Central memory CD8-positive, alpha-beta T cell (primary cell): ENCODE results near the gene PRXL2B.
"Not testable (repeated sequence)": the region's sequence is repeated elsewhere in the genome, so short reads cannot be mapped to it uniquely, and the experiment has no call there.

Source experiments
- ATAC-seq: fragments of 150-1000 bp; cut with Tn5 transposase; replicated peaks from 2 replicates; pipeline ENCODE4 v1.10.0; 2022; ENCODE audit warnings: mild to moderate bottlenecking, moderate FRiP score, moderate number of reproducible peaks; ENCODE audit not compliant: poor library complexity, severe bottlenecking; ENCODE audit errors: extremely low read depth
- DNase-seq, 2 donors: peaks; one replicate each; pipeline ENCODE4 v3.0.0; 2021; ENCODE audit warnings: low spot score in 2 of 2
- H3K27ac Mint-ChIP-seq: one replicate; pipeline ENCODE4 v1.8.0; 2022; ENCODE audit warnings: low read depth, mild to moderate bottlenecking, moderate library complexity, mixed read lengths
- H3K27me3 Mint-ChIP-seq: one replicate; pipeline ENCODE4 v1.8.0; 2022; ENCODE audit warnings: mixed read lengths
- H3K36me3 Mint-ChIP-seq: one replicate; pipeline ENCODE4 v1.8.0; 2022; ENCODE audit warnings: mild to moderate bottlenecking, moderate library complexity, mixed read lengths; ENCODE audit not compliant: insufficient read depth
- H3K4me1 Mint-ChIP-seq: one replicate; pipeline ENCODE4 v1.8.0; 2022; ENCODE audit warnings: mixed read lengths
- H3K4me3 Mint-ChIP-seq: one replicate; pipeline ENCODE4 v1.8.0; 2022; ENCODE audit warnings: mild to moderate bottlenecking, moderate library complexity, mixed read lengths
- H3K9me3 Mint-ChIP-seq: one replicate; pipeline ENCODE4 v1.8.0; 2022; ENCODE audit warnings: mixed read lengths

PRXL2B gene

DNA sequence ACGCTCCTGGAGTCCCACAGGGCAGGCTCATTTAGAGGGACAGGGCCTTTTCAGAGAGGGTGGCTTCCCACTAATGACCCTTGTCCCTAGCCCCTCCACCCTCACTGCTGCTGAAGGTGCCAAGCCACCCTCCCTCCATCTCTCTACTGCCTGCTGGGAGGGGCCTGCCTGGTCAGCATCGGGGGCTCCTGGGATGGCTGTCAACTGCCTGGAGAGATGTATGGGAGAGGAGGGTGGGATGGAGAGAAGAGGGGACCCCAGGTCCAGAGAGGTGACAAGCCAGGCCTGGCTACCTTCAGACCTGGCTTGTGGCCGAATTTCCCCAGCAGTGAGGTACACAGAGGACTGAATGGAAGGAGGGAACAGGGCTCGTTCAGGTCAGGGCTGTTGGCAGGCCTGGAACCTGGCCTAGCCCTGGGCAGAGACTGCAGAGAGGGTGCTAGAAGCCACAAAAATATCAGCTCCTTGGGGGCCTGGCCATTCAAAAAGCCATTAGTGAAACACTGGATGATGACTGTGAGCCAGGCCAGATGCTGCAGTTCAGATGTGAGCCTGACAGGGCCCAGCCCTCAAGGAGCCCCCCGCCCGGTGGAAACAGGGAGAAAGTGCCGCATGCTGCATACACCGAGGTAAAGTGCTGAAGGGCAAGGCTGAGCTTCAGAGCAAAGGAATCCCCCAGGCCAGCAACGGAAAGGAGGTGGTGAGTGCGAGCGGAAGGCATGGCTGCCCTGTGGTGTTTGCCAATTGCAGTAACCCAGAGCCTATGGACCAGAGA lies 26.2 kb downstream of the PRXL2B start:
- no peak for ATAC-seq
- Mint-ChIP-seq H3K9me3 (peaks cover 17% of the 10 kb centered on the region), H3K4me1 (no peaks in the 10 kb centered on the region), H3K4me3 (no peak overlapping the region), H3K27me3 (peaks cover 27% of the 10 kb centered on the region), H3K36me3 (peaks cover 2% of the 10 kb centered on the region), H3K27ac (no peak overlapping the region)
- DNase-seq, result no peak

DNA sequence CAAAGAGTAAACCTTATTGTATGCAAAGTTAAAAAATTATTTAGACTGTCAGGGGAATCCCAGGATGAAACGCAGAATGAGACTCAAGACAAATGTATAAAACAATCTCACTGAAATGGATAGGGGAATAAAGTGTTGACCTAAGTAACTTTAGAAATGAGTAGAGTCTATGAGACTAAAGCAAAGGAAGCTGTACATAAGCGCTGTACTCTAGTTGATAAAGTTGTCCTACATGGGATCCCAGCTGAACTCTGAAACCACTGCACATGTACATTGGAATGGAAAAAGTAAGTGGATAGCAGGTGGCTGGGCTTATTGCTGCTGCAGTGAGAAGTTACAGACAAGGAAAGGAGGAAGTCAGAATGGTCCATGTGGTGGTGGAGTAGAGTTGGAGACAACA lies 27.6 kb downstream of the PRXL2B start:
- H3K9me3 Mint-ChIP-seq, result peaks cover 17% of the 10 kb centered on the region
- no peak overlapping the region for H3K27ac Mint-ChIP-seq
- DNase-seq (no peak), ATAC-seq (no peak)
- H3K4me1 Mint-ChIP-seq, result no peaks in the 10 kb centered on the region
- H3K4me3 Mint-ChIP-seq, result no peak overlapping the region
- peaks cover 2% of the 10 kb centered on the region for H3K36me3 Mint-ChIP-seq
- peaks cover 35% of the 10 kb centered on the region for H3K27me3 Mint-ChIP-seq

DNA sequence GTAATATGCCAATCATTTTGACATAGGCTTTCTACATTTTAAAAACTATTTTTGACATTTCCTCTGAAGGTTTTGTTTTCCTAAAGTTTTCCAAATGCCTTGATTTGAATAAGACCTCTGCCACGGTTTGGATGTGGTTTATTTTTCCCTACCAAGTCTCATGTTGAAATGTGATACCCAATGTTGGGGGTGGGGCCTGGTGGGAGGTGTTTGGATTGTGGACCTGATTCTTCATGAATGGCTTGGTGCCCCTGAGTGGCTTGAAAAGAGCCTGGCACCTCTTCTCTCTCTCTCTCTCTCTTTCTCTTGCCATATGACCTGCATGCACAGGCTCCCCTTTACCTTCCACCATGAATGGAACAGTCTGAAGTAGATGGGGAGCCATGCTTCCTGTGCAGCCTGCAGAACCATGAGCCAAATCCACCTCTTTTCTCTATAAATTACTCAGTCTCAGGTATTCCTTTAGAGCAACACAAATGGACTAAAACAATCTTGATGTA lies 31.4 kb downstream of the PRXL2B start:
- Mint-ChIP-seq H3K4me1 (no peaks in the 10 kb centered on the region), H3K36me3 (peaks cover 3% of the 10 kb centered on the region), H3K9me3 (peaks cover 25% of the 10 kb centered on the region), H3K27ac (no peak overlapping the region), H3K4me3 (no peak overlapping the region), H3K27me3 (peaks cover 39% of the 10 kb centered on the region)
- DNase-seq (no peak), ATAC-seq (no peak)

DNA sequence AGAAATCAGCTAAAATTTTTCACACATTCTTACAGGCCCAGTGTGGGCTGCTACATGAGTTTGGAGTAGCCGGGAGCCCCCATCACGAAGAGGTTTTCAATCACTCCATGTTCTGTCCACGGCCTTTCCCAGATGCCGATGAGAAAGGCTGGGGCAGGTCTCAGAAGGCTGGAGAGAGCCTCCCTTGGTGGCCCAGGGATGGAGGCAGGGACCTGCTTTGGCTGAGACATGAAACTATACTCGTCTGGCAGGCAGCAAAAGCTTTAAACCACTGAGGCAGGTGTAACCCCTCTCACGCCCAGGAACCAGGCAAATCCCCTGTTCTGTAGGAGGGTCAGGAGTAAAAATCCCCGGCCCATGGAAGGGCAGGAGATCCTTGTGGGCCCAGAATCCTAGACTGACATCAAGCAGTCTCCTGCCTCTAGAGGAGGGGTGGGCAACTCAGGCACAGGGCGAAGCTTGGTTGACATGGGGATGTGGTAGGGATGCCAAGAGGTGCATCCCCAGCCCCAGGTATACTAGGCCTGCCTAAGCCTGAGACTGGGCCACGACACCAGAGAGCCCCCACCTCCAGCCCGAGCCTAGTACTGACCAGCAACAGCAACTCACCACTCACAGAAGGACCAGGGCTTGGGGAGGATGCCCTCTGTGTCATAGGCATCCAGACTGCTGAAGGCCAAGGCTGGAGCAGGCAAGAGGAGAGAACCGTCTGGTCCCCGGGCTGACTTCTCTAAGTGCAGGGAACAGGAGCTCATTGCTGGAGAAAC lies 37.2 kb downstream of the PRXL2B start:
- peaks cover 8% of the 10 kb centered on the region for H3K9me3 Mint-ChIP-seq
- peaks cover 51% of the 10 kb centered on the region for H3K27me3 Mint-ChIP-seq
- no peak overlapping the region for H3K27ac Mint-ChIP-seq
- no peak overlapping the region for H3K4me3 Mint-ChIP-seq
- DNase-seq, result no peak
- H3K36me3 Mint-ChIP-seq, result peaks cover 3% of the 10 kb centered on the region
- H3K4me1 Mint-ChIP-seq, result no peaks in the 10 kb centered on the region
- no peak for ATAC-seq

DNA sequence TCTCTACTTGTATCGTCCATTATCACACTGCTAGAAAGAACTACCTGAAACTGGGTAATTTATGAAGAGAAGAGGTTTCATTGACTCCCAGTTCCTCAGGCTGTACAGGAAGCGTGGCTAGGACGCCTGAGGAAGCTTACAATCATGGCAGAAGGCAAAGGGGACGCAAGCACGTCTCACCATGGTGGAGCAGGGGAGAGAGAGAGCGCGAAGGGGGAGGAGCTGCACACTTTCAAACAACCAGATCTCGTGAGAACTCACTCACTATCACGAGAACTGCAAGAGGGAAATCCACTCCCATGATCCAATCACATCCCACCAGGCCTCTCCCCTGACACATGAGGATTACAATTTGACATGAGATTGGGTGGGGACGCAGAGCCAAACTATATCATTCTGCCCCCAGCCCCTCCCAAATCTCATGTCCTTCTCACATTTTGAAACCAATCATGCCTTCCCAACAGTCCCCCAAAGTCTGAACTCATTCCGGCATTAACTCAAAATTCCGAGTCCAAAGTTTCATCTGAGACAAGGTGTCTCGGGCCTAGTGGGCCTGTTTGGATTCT lies 38.2 kb downstream of the PRXL2B start:
- H3K9me3 Mint-ChIP-seq, result peaks cover 5% of the 10 kb centered on the region

DNA sequence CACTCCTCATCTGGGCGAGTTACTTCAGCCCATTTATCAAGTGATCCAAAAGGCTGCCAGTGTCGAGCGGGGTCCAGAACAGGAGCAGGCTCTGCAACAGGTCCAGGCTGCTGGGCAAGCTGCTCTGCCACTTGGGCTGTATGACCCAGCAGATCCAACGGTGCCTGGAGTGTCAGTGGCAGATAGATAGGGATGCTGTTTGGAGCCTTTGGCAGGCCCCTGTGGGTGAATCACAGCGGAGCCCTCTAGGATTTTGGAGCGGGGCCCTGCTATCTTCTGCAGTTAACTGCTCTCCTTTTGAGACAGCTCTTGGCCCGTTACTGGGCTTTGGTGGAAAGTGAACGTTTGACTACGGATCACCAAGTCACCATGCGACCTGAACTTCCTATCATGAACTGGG lies 38.7 kb downstream of the PRXL2B start:
- H3K4me1 Mint-ChIP-seq, result no peaks in the 10 kb centered on the region
- no peak overlapping the region for H3K4me3 Mint-ChIP-seq
- H3K36me3 Mint-ChIP-seq, result peaks cover 3% of the 10 kb centered on the region
- ATAC-seq (no peak), DNase-seq (no peak)
- peaks cover 51% of the 10 kb centered on the region for H3K27me3 Mint-ChIP-seq
- no peaks in the 10 kb centered on the region for H3K9me3 Mint-ChIP-seq
- no peak overlapping the region for H3K27ac Mint-ChIP-seq

More for the DNA sequence above, 38.2 kb downstream of the PRXL2B start:
- peaks cover 51% of the 10 kb centered on the region for H3K27me3 Mint-ChIP-seq
- peaks cover 3% of the 10 kb centered on the region for H3K36me3 Mint-ChIP-seq
- ATAC-seq, result no peak
- no peak overlapping the region for H3K4me3 Mint-ChIP-seq
- no peak for DNase-seq
- no peaks in the 10 kb centered on the region for H3K4me1 Mint-ChIP-seq
- H3K27ac Mint-ChIP-seq, result no peak overlapping the region

DNA sequence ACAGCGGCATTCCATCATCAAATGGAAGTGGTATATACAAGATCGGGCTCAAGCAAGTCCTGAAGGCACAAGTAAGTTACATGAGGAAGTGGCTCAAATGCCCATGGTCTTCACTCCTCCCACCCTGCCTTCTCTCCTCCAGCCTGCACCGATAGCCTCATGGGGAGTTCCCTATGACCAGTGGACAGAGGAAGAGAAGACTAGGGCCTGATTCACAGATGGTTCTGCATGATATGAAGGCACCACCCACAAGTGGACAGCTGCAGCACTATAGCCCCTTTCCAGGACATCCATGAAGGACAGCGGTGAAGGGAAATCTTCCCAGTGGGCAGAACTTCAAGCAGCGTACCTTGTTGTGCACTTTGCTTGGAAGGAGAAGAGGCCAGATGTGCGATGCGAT lies 39.2 kb downstream of the PRXL2B start:
- H3K36me3 Mint-ChIP-seq, H3K4me1 Mint-ChIP-seq, H3K9me3 Mint-ChIP-seq, H3K27ac Mint-ChIP-seq, H3K4me3 Mint-ChIP-seq, DNase-seq, ATAC-seq: not testable (repeated sequence)
- H3K27me3 Mint-ChIP-seq, result peaks cover 51% of the 10 kb centered on the region

DNA sequence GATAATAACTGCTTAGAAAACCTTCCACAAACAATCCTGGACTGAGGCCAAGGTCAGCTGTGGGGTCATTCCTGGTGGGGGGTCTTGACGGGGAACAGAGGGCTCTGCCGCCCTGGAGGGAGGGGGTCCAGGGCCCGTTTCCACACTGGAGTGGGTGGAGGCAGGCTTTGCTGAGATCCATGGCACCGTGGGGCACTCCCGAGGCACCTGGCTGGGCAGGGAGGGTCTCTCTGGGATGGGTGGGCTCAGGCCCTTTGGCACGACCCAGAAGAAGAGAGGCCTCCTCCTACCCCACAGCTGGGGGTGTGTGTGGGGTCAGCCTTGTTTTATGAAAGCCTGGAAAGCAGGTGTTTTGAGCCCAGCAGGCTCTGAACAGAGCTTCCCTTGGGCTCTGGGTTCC lies 41.2 kb downstream of the PRXL2B start:
- no peak for DNase-seq
- peaks cover 52% of the 10 kb centered on the region for H3K27me3 Mint-ChIP-seq
- no peak for ATAC-seq
- H3K9me3 Mint-ChIP-seq, result no peaks in the 10 kb centered on the region
- peaks cover 1% of the 10 kb centered on the region for H3K36me3 Mint-ChIP-seq
- H3K27ac Mint-ChIP-seq, result no peak overlapping the region
- no peak overlapping the region for H3K4me3 Mint-ChIP-seq
- no peaks in the 10 kb centered on the region for H3K4me1 Mint-ChIP-seq

DNA sequence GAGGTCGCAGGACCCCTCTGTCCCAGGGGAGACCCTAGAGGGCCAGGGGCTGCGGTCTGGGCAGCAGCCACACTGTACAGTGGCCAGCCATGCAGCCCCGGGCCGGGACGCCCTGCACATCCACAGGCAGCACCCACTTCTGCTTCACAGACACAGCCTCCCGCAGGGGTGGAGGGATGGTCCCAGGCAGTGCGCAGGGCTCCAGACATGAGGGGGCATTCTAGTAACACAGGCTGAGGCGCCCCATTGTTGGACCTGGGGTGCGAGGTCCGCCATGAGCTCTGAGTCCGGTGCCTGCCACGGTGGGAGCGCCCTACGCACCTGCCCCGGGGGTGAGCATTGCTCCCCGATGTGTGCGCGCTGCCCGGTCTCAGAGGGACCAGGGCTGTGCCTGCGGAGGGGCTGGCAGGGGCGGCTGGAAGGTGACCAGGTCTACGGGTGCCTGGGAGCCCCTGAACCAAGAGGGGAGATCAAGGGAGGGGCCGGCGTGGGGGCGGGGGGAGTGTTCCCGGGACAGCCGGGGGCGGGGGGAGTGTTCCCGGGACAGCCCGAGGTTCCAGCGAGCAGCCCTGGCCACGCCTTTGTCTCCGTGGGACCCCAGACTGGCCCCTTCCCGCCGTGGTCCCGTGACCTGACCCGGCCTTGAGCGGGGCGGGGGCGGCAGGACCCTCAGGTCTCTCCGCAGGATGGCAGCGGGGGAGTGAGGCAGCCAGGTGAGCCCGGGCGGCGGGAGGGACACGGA lies 41.8 kb downstream of the PRXL2B start:
- Mint-ChIP-seq H3K9me3 (no peaks in the 10 kb centered on the region), H3K4me1 (no peaks in the 10 kb centered on the region), H3K4me3 (no peak overlapping the region), H3K27me3 (peaks cover 52% of the 10 kb centered on the region), H3K27ac (no peak overlapping the region), H3K36me3 (peaks cover 1% of the 10 kb centered on the region)
- DNase-seq (no peak), ATAC-seq (no peak)

DNA sequence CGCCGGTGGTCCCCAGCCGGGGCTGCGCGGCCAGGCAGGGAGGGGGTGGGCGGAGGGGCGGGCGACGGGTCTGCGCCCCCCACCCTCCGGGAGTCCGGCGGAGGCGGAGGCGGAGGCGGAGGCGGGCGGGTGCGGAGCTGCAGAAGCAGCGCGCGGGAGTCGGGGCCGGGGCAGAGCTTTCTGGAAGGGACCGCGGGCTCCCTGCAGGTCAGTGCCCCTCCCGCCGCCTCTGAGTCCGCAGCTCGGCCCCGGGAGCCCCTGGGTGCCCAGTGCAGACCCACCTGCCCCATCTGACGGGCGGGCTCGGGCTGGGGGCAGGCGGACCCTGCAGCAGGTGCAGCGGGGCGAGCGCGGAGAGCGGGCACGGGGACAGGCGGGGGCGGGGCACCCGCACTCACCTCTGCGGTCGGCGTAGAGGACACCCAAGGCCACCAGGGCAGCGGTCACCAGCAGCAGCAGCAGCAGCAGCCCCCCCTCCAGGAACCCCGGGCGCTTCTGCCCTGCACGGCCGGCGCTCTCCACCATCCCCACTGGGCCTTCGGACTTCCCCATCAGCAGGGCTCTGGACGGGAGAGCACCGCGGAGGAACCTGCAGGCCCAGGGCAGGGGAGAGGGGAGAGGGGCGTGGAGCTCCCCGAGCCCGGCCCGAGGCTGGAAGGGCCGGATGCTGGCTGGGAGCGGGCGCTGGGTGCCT lies 42.5 kb downstream of the PRXL2B start:
- Mint-ChIP-seq H3K36me3 (peaks cover 1% of the 10 kb centered on the region), H3K27me3 (peaks cover 51% of the 10 kb centered on the region), H3K9me3 (no peaks in the 10 kb centered on the region), H3K27ac (no peak overlapping the region), H3K4me3 (no peak overlapping the region), H3K4me1 (no peaks in the 10 kb centered on the region)
- DNase-seq (no peak), ATAC-seq (no peak)

DNA sequence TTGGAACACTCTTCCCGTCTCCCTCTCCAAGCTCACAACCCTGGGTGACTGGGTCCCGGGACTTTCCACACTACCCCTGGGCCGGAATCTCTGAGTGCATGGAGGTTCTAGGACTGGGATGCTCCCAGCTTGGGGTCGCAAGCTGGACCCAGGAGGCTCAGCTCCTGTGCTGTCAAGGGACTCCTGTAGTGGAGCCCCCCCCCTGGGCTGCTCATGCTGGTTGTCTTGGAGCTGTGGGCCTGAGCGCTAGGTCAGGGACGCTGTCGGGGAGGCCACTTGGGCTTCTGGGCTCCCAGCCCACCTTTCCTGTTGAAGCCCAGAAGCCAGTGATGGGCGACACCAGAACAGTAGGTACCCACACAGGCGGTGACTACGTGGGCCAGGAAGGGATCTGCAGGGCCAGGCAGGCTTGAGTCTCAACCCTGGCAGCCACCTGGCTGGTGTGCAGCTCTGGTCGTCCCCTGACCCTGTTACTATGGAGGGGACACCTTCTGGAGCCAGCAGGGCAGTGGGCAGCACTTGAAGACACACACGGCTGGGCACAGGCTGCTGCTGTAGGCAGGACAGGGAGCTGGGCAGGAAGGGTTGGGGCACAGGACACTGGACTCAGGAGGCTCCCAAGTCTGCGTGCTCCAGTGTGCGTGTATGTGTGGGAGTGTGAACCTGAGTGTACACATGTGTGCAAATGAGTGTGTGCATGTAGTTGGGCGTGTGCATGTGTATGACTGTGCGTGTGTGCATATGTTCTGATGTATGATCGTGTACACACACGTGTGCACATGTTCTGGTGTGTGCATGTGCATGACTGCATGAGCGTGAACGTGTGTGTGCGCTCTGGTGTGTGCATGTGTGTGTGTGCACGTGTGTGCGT lies 43.3 kb downstream of the PRXL2B start:
- Mint-ChIP-seq H3K36me3 (peaks cover 1% of the 10 kb centered on the region), H3K4me3 (no peak overlapping the region), H3K27me3 (peaks cover 43% of the 10 kb centered on the region), H3K4me1 (no peaks in the 10 kb centered on the region), H3K9me3 (no peaks in the 10 kb centered on the region), H3K27ac (peak overlapping the region; percentile 78)
- no peak for DNase-seq
- no peak for ATAC-seq
